Mesenchymal stem cell (in vitro differentiated cells and primary cell): ENCODE results near the gene EFCAB6.

Source experiments
- DNase-seq: peaks from one replicate; pipeline ENCODE4 v3.0.0-alpha.2; 2013
- H2AFZ ChIP-seq: one replicate; pipeline ENCODE4 v1.6.1; 2013; ENCODE audit warnings: low read depth, mild to moderate bottlenecking, control low read depth, inconsistent platforms, low read length, moderate library complexity
- H2AK5ac ChIP-seq: 2 replicates; pipeline ENCODE4 v1.6.1; 2013; ENCODE audit warnings: low read length, moderate library complexity, mild to moderate bottlenecking, inconsistent platforms; ENCODE audit not compliant: severe bottlenecking
- H2BK120ac ChIP-seq: one replicate; pipeline ENCODE4 v1.6.1; 2013; ENCODE audit warnings: low read depth, mild to moderate bottlenecking, inconsistent platforms, low read length, moderate library complexity
- H2BK12ac ChIP-seq, 2 experiments: one replicate each; pipeline ENCODE4 v1.6.1; 2013; ENCODE audit warnings: inconsistent platforms in 2 of 2, low read length in 2 of 2, mild to moderate bottlenecking in 2 of 2, moderate library complexity in 2 of 2, control low read depth in 1 of 2
- H2BK15ac ChIP-seq: one replicate; pipeline ENCODE4 v1.6.1; 2013; ENCODE audit warnings: mild to moderate bottlenecking, low read depth, inconsistent platforms; ENCODE audit not compliant: poor library complexity, severe bottlenecking
- H2BK5ac ChIP-seq: 2 replicates; pipeline ENCODE4 v1.6.1; 2013; ENCODE audit warnings: low read depth, mild to moderate bottlenecking, low read length, control low read depth, inconsistent platforms; ENCODE audit not compliant: poor library complexity, severe bottlenecking
- H3K14ac ChIP-seq, 2 experiments: one replicate each; pipeline ENCODE4 v1.6.1; 2013; ENCODE audit warnings: inconsistent platforms in 2 of 2, low read length in 2 of 2, control low read depth in 1 of 2, mild to moderate bottlenecking in 1 of 2, moderate library complexity in 1 of 2
- H3K18ac ChIP-seq, 2 experiments: one replicate each; pipeline ENCODE4 v1.6.1; 2013; ENCODE audit warnings: inconsistent platforms in 2 of 2, low read length in 2 of 2, control low read depth in 1 of 2, low read depth in 1 of 2, mild to moderate bottlenecking in 1 of 2
- H3K23ac ChIP-seq, 2 experiments: one replicate each; pipeline ENCODE4 v1.6.1; 2013; ENCODE audit warnings: inconsistent platforms in 2 of 2, low read length in 2 of 2, mild to moderate bottlenecking in 2 of 2, moderate library complexity in 2 of 2, control low read depth in 1 of 2
- H3K27ac ChIP-seq: 2 replicates; pipeline ENCODE4 v1.5.1; 2013; ENCODE audit warnings: mild to moderate bottlenecking, moderate library complexity, low read length, control low read depth, inconsistent platforms; ENCODE audit not compliant: poor library complexity, severe bottlenecking
- H3K27me3 ChIP-seq, 2 experiments: 2 replicates each; pipeline versions ENCODE4 v1.6.1 to v1.7.0; 2013; ENCODE audit warnings: low read length in 2 of 2, mild to moderate bottlenecking in 2 of 2, moderate library complexity in 2 of 2, control low read depth in 1 of 2, inconsistent platforms in 1 of 2; ENCODE audit not compliant: control insufficient read depth in 1 of 2, insufficient read depth in 1 of 2
- H3K36me3 ChIP-seq, 2 experiments: 2 replicates each; pipeline versions ENCODE4 v1.6.1 to v1.7.0; 2013; ENCODE audit warnings: low read length in 2 of 2, control low read depth in 1 of 2, inconsistent platforms in 1 of 2, low read depth in 1 of 2, mild to moderate bottlenecking in 1 of 2; ENCODE audit not compliant: insufficient read depth in 2 of 2, control insufficient read depth in 1 of 2
- H3K4ac ChIP-seq, 2 experiments: one replicate each; pipeline ENCODE4 v1.6.1; 2013; ENCODE audit warnings: inconsistent platforms in 2 of 2, low read length in 2 of 2, mild to moderate bottlenecking in 2 of 2, moderate library complexity in 2 of 2, control low read depth in 1 of 2, low read depth in 1 of 2
- H3K4me1 ChIP-seq: 2 replicates; pipeline ENCODE4 v1.6.1; 2013; ENCODE audit warnings: low read depth, low read length, control low read depth; ENCODE audit not compliant: control insufficient read depth, insufficient read depth
- H3K4me2 ChIP-seq: 2 replicates; pipeline ENCODE4 v1.6.1; 2013; ENCODE audit warnings: low read length, mild to moderate bottlenecking, inconsistent platforms; ENCODE audit not compliant: poor library complexity, severe bottlenecking
- H3K4me3 ChIP-seq, 2 experiments: 2 replicates each; pipeline versions ENCODE4 v1.5.1 to v1.7.0; 2013; ENCODE audit warnings: low read length in 2 of 2, mild to moderate bottlenecking in 2 of 2, control low read depth in 1 of 2, low read depth in 1 of 2; ENCODE audit not compliant: insufficient read depth in 1 of 2
- H3K79me1 ChIP-seq: replicated peaks from 2 replicates; pipeline ENCODE4 v1.6.1; 2013; ENCODE audit warnings: mild to moderate bottlenecking, control low read depth, low read length, inconsistent platforms; ENCODE audit not compliant: poor library complexity, severe bottlenecking
- H3K9ac ChIP-seq: 2 replicates; pipeline ENCODE4 v1.7.0; 2013; ENCODE audit warnings: mild to moderate bottlenecking, low read length, moderate library complexity
- H3K9me3 ChIP-seq: 2 replicates; pipeline ENCODE4 v1.7.0; 2013; ENCODE audit warnings: mild to moderate bottlenecking, low read length; ENCODE audit not compliant: control insufficient read depth
- H4K8ac ChIP-seq: one replicate; pipeline ENCODE4 v1.6.1; 2013; ENCODE audit warnings: inconsistent platforms, mild to moderate bottlenecking, low read length, moderate library complexity
- H4K91ac ChIP-seq: one replicate; pipeline ENCODE4 v1.6.1; 2013; ENCODE audit warnings: mild to moderate bottlenecking, low read length, inconsistent platforms
- WGBS: methylation state at CpG from one replicate; pipeline ENCODE4 v1.1.7; 2013; ENCODE audit warnings: mixed read lengths; 5-methylcytosine and 5-hydroxymethylcytosine counted together

The EFCAB6 gene

GRCh38 chr22:43744700-43745410 is 67.2 kb downstream of the EFCAB6 start:
- no peak for DNase-seq
- H3K4me1 ChIP-seq: no peaks in the 10 kb centered on the region
- H3K27ac ChIP-seq: no peak overlapping the region
- no peak overlapping the region for H2BK12ac ChIP-seq
- no peak overlapping the region for H2BK120ac ChIP-seq
- no peak overlapping the region for H4K8ac ChIP-seq
- no peak overlapping the region for H2BK5ac ChIP-seq
- H3K9ac ChIP-seq: no peak overlapping the region
- H3K4ac ChIP-seq: no peak overlapping the region
- H3K79me1 ChIP-seq: no peaks in the 10 kb centered on the region
- no peak overlapping the region for H3K18ac ChIP-seq
- WGBS: 65% methylated on average over 8 of the region's 9 CpGs
- no peaks in the 10 kb centered on the region for H3K36me3 ChIP-seq
- H3K4me2 ChIP-seq: no peak overlapping the region
- no peak overlapping the region for H2AK5ac ChIP-seq
- no peak overlapping the region for H2BK15ac ChIP-seq
- no peak overlapping the region for H3K14ac ChIP-seq
- no peak overlapping the region for H3K23ac ChIP-seq
- H3K4me3 ChIP-seq: no peak overlapping the region
- H3K9me3 ChIP-seq: no peaks in the 10 kb centered on the region
- H4K91ac ChIP-seq: no peak overlapping the region
- H3K27me3 ChIP-seq: peaks cover 10 to 56% of the 10 kb centered on the region in 2 experiments
- no peak overlapping the region for H2AFZ ChIP-seq

GRCh38 chr22:43743929-43744643 is 68.0 kb downstream of the EFCAB6 start:
- H2AK5ac ChIP-seq: no peak overlapping the region
- no peak overlapping the region for H3K23ac ChIP-seq
- H3K9ac ChIP-seq: no peak overlapping the region
- no peak overlapping the region for H2AFZ ChIP-seq
- H3K14ac ChIP-seq: no peak overlapping the region
- no peaks in the 10 kb centered on the region for H3K4me1 ChIP-seq
- H3K27me3 ChIP-seq: peaks cover 10 to 57% of the 10 kb centered on the region in 2 experiments
- no peak overlapping the region for H3K27ac ChIP-seq
- no peak overlapping the region for H2BK120ac ChIP-seq
- H3K4me3 ChIP-seq: no peak overlapping the region
- no peak overlapping the region for H4K91ac ChIP-seq
- H3K9me3 ChIP-seq: no peaks in the 10 kb centered on the region
- H3K4ac ChIP-seq: no peak overlapping the region
- H4K8ac ChIP-seq: no peak overlapping the region
- no peak overlapping the region for H2BK12ac ChIP-seq
- no peaks in the 10 kb centered on the region for H3K79me1 ChIP-seq
- no peak overlapping the region for H3K18ac ChIP-seq
- H3K36me3 ChIP-seq: no peaks in the 10 kb centered on the region
- no peak overlapping the region for H2BK15ac ChIP-seq
- H3K4me2 ChIP-seq: no peak overlapping the region
- no peak for DNase-seq
- WGBS: 81% methylated on average over 3 of the region's 3 CpGs
- no peak overlapping the region for H2BK5ac ChIP-seq

GRCh38 chr22:43743131-43743530 is 69.0 kb downstream of the EFCAB6 start:
- 70% methylated on average over 2 of the region's 4 CpGs for WGBS
- Histone ChIP-seq H3K14ac (no peak overlapping the region), H3K27me3 (peaks cover 4 to 65% of the 10 kb centered on the region in 2 experiments), H3K4ac (no peak overlapping the region), H3K23ac (no peak overlapping the region), H3K18ac (no peak overlapping the region), H3K9ac (no peak overlapping the region), H3K9me3 (no peaks in the 10 kb centered on the region), H2AK5ac (no peak overlapping the region), H3K4me1 (no peaks in the 10 kb centered on the region), H3K36me3 (no peaks in the 10 kb centered on the region), H2BK12ac (no peak overlapping the region), H3K4me3 (no peak overlapping the region), H4K8ac (no peak overlapping the region), H3K27ac (no peak overlapping the region), H3K79me1 (no peaks in the 10 kb centered on the region), H2BK5ac (no peak overlapping the region), H2AFZ (no peak overlapping the region), H2BK15ac (no peak overlapping the region), H4K91ac (no peak overlapping the region), H2BK120ac (no peak overlapping the region), H3K4me2 (no peak overlapping the region)
- DNase-seq: no peak

GRCh38 chr22:43742154-43742950 is 69.8 kb downstream of the EFCAB6 start:
- no peaks in the 10 kb centered on the region for H3K4me1 ChIP-seq
- peak overlapping the region in 1 of 2 experiments; percentile 22 for H3K14ac ChIP-seq
- no peak overlapping the region for H4K91ac ChIP-seq
- no peaks in the 10 kb centered on the region for H3K9me3 ChIP-seq
- no peak overlapping the region for H3K18ac ChIP-seq
- WGBS: 75% methylated on average over 12 of the region's 15 CpGs
- H3K4me2 ChIP-seq: no peak overlapping the region
- peaks cover under 1 to 63% of the 10 kb centered on the region in 2 experiments for H3K27me3 ChIP-seq
- H2BK5ac ChIP-seq: no peak overlapping the region
- no peak overlapping the region for H2BK15ac ChIP-seq
- H3K79me1 ChIP-seq: no peaks in the 10 kb centered on the region
- no peak overlapping the region for H2BK12ac ChIP-seq
- no peak overlapping the region for H4K8ac ChIP-seq
- no peak overlapping the region for H2AFZ ChIP-seq
- no peak overlapping the region for H2AK5ac ChIP-seq
- DNase-seq: no peak
- no peak overlapping the region for H3K4ac ChIP-seq
- no peak overlapping the region for H3K23ac ChIP-seq
- no peaks in the 10 kb centered on the region for H3K36me3 ChIP-seq
- H3K4me3 ChIP-seq: no peak overlapping the region
- no peak overlapping the region for H3K27ac ChIP-seq
- no peak overlapping the region for H2BK120ac ChIP-seq
- no peak overlapping the region for H3K9ac ChIP-seq
